CD14-positive monocyte (primary cell): Measurements from ENCODE around the gene RAB11B. TPM values are rescaled to one million over a fixed set of nuclear protein-coding genes. Genes with fewer than 3 reads are reported as not detected.
"Not testable (repeated sequence)": the region's sequence is repeated elsewhere in the genome, so short reads cannot be mapped to it uniquely, and the experiment has no call there.

ENCODE experiments used
- DNase-seq, 3 donors: peaks; one replicate each; pipeline ENCODE4 v3.0.0-alpha.2; 2011 to 2022
- H2AFZ ChIP-seq: 2 replicates; pipeline ENCODE4 v1.6.0; 2012; ENCODE audit warnings: mild to moderate bottlenecking, low read depth, low read length, inconsistent platforms; ENCODE audit not compliant: insufficient read depth, poor library complexity, severe bottlenecking
- H3K27ac ChIP-seq, 2 donors: 1 replicate in 1 of 2; 2 replicates in 1 of 2; pipeline ENCODE4 v1.5.1; 2012 to 2013; ENCODE audit warnings: low read length in 2 of 2, control low read depth in 1 of 2, inconsistent platforms in 1 of 2, low read depth in 1 of 2, mild to moderate bottlenecking in 1 of 2
- H3K27me3 ChIP-seq, 2 donors: one replicate each; pipeline versions ENCODE4 v1.6.0 to v1.6.1; 2011 to 2013; ENCODE audit warnings: low read length in 2 of 2; ENCODE audit not compliant: control insufficient read depth in 2 of 2, insufficient read depth in 2 of 2
- H3K36me3 ChIP-seq, 2 donors: replicated peaks in 1 of 2; 1 replicate in 1 of 2; 2 replicates in 1 of 2; pipeline versions ENCODE4 v1.5.1 to v1.6.1; 2012 to 2013; ENCODE audit warnings: low read length in 2 of 2, control low read depth in 1 of 2, inconsistent platforms in 1 of 2, mild to moderate bottlenecking in 1 of 2; ENCODE audit not compliant: insufficient read depth in 2 of 2, control insufficient read depth in 1 of 2
- H3K4me1 ChIP-seq, 2 donors: 1 replicate in 1 of 2; 2 replicates in 1 of 2; pipeline versions ENCODE4 v1.5.1 to v1.6.1; 2012 to 2013; ENCODE audit warnings: low read length in 2 of 2, control low read depth in 1 of 2, inconsistent platforms in 1 of 2, mild to moderate bottlenecking in 1 of 2, moderate library complexity in 1 of 2; ENCODE audit not compliant: insufficient read depth in 2 of 2, control insufficient read depth in 1 of 2
- H3K4me2 ChIP-seq: replicated peaks from 2 replicates; pipeline ENCODE3; 2012; ENCODE audit warnings: low read length, moderate library complexity, mild to moderate bottlenecking; ENCODE audit not compliant: poor library complexity, severe bottlenecking; ENCODE audit errors: extremely low read depth
- H3K4me3 ChIP-seq, 3 experiments: fragments of 200-600 bp in 1 of 3; sonication (generic) in 1 of 3; replicated peaks in 1 of 3; 1 replicate in 2 of 3; 2 replicates in 1 of 3; pipeline ENCODE4 v1.5.1; 2011 to 2013; ENCODE audit warnings: low read length in 3 of 3, mild to moderate bottlenecking in 3 of 3, control low read depth in 2 of 3, low read depth in 2 of 3, inconsistent platforms in 1 of 3, moderate library complexity in 1 of 3
- H3K79me2 ChIP-seq: 2 replicates; pipeline ENCODE4 v1.6.0; 2012; ENCODE audit warnings: mild to moderate bottlenecking, control low read depth, inconsistent platforms, low read length, moderate library complexity; ENCODE audit not compliant: insufficient read depth
- H3K9ac ChIP-seq: 2 replicates; pipeline ENCODE4 v1.6.0; 2017; ENCODE audit warnings: low read length, mild to moderate bottlenecking; ENCODE audit not compliant: insufficient read depth, poor library complexity, severe bottlenecking
- H3K9me3 ChIP-seq, 2 donors: replicated peaks in 1 of 2; 1 replicate in 1 of 2; 2 replicates in 1 of 2; pipeline versions ENCODE4 v1.5.1 to v1.6.1; 2012 to 2013; ENCODE audit warnings: low read length in 2 of 2, control low read depth in 1 of 2; ENCODE audit not compliant: control insufficient read depth in 1 of 2, insufficient read depth in 1 of 2
- H4K20me1 ChIP-seq: 2 replicates; pipeline ENCODE4 v1.6.0; 2012; ENCODE audit warnings: mild to moderate bottlenecking, low read length, control low read depth, moderate library complexity; ENCODE audit not compliant: insufficient read depth
- H3K27ac Mint-ChIP-seq, 7 donors: one replicate each; pipeline ENCODE4 v1.8.0; 2020; ENCODE audit warnings: mild to moderate bottlenecking in 7 of 7, mixed read lengths in 7 of 7, moderate library complexity in 6 of 7, inconsistent platforms in 2 of 7
- H3K27me3 Mint-ChIP-seq, 3 donors: one replicate each; pipeline ENCODE4 v1.8.0; 2021 to 2022; ENCODE audit warnings: low read depth in 3 of 3, mild to moderate bottlenecking in 3 of 3, mixed read lengths in 3 of 3, moderate library complexity in 3 of 3, inconsistent platforms in 1 of 3
- H3K36me3 Mint-ChIP-seq, 2 donors: one replicate each; pipeline ENCODE4 v1.8.0; 2020; ENCODE audit warnings: mixed read lengths in 2 of 2, inconsistent platforms in 1 of 2, mild to moderate bottlenecking in 1 of 2
- H3K4me1 Mint-ChIP-seq: one replicate; pipeline ENCODE4 v1.8.0; 2020; ENCODE audit warnings: mild to moderate bottlenecking, mixed read lengths
- H3K4me3 Mint-ChIP-seq, 2 donors: one replicate each; pipeline ENCODE4 v1.8.0; 2020; ENCODE audit warnings: mild to moderate bottlenecking in 2 of 2, mixed read lengths in 2 of 2, moderate library complexity in 1 of 2
- H3K9me3 Mint-ChIP-seq, 7 donors: one replicate each; pipeline ENCODE4 v1.8.0; 2020 to 2022; ENCODE audit warnings: mixed read lengths in 7 of 7, mild to moderate bottlenecking in 6 of 7, moderate library complexity in 6 of 7, inconsistent platforms in 2 of 7
- WGBS: methylation state at CpG from one replicate; pipeline ENCODE4 v1.1.5; 2013; ENCODE audit warnings: missing lambda C conversion rate; ENCODE audit not compliant: insufficient coverage; 5-methylcytosine and 5-hydroxymethylcytosine counted together
- intact Hi-C, 2 donors: fragments of 100-400 bp; cut with micrococcal nuclease; formaldehyde crosslinking; loops; one replicate each; pipeline versions ENCODE4 v1.15.0 to v1.15.1; 2023
- polyA plus RNA-seq, 3 donors: library from polyadenylated mRNA; depleted of rRNA in 1 of 3; unstranded in 2 of 3; stranded (reverse) in 1 of 3; fragments of 300-500 nt in 2 of 3; fragments of >200 nt in 1 of 3; fragmentation: Illumina TruSeq in 2 of 3; gene quantifications; 1 replicate in 2 of 3; 2 replicates in 1 of 3; pipeline ENCODE4 v1.2.3, GENCODE V29; 2012 to 2021
- TF ChIP-seq, protein P1 (sequence below): fragments of 200-600 bp; IDR thresholded peaks from one replicate; pipeline ENCODE4 v1.8.0; 2022; ENCODE audit warnings: antibody characterized with exemption, mild to moderate bottlenecking

RAB11B gene
- polyA plus RNA-seq, 3 donors, result 36.5 to 128 (median 45.4) TPM

- intact Hi-C loops, result no loop called here
- Histone ChIP-seq H4K20me1 (no peaks in the 10 kb centered on the region), H3K4me3 (peak overlapping the region in 2 of 3 experiments; percentile 3 to 58), H3K36me3 (peaks cover 25 to 26% of the 10 kb centered on the region in 2 donors), H2AFZ (no peak overlapping the region), H3K79me2 (no peaks in the 10 kb centered on the region), H3K4me2 (peak overlapping the region; percentile 76), H3K27ac (peak overlapping the region; percentile 87 to 93), H3K27me3 (no peaks in the 10 kb centered on the region), H3K9me3 (no peaks in the 10 kb centered on the region), H3K9ac (peak overlapping the region; percentile 67), H3K4me1 (peaks cover 17 to 21% of the 10 kb centered on the region in 2 donors)
- Mint-ChIP-seq H3K27me3 (peaks cover 0 to 6% (median 0%) of the 10 kb centered on the region in 3 donors), H3K4me3 (peak overlapping the region; percentile 69 to 78), H3K4me1 (peaks cover 19% of the 10 kb centered on the region), H3K36me3 (peaks cover 24 to 54% of the 10 kb centered on the region in 2 donors), H3K27ac (peak overlapping the region; percentile 97 to 98 (median 97)), H3K9me3 (peaks cover 0 to 5% (median 0%) of the 10 kb centered on the region in 7 donors)
- TF ChIP-seq, protein P1, sequence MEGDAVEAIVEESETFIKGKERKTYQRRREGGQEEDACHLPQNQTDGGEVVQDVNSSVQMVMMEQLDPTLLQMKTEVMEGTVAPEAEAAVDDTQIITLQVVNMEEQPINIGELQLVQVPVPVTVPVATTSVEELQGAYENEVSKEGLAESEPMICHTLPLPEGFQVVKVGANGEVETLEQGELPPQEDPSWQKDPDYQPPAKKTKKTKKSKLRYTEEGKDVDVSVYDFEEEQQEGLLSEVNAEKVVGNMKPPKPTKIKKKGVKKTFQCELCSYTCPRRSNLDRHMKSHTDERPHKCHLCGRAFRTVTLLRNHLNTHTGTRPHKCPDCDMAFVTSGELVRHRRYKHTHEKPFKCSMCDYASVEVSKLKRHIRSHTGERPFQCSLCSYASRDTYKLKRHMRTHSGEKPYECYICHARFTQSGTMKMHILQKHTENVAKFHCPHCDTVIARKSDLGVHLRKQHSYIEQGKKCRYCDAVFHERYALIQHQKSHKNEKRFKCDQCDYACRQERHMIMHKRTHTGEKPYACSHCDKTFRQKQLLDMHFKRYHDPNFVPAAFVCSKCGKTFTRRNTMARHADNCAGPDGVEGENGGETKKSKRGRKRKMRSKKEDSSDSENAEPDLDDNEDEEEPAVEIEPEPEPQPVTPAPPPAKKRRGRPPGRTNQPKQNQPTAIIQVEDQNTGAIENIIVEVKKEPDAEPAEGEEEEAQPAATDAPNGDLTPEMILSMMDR, result no peak
- 24% methylated on average over 6 of the region's 9 CpGs for WGBS
- peak; percentile 90 to 97 (median 96) for DNase-seq
Measured at GRCh38 chr19:8423817-8424223, 33.7 kb downstream of the RAB11B start.

DNA sequence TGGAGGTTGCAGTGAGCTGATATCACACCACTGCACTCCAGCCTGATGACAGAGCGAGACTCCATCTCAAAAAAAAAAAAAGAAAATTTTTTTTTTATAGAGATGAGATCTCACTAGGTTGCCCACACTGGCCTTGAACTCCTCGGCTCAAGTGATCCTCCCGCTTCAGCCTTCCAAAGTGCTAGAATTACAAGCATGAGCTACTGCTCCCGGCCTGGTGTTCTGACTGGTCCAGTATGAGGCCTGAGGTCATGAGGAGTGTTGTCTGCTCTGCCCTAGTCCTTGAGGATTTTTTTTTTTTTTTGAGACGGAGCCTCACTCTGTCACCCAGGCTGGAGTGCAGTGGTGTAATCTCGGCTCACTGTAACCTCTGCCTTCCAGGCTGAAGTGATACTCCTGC lies 35.2 kb downstream of the RAB11B start:
- H3K27me3 Mint-ChIP-seq, H3K4me2 ChIP-seq, DNase-seq, H3K4me3 Mint-ChIP-seq, H4K20me1 ChIP-seq, H2AFZ ChIP-seq, H3K27me3 ChIP-seq, H3K27ac ChIP-seq, H3K79me2 ChIP-seq, H3K9me3 Mint-ChIP-seq, H3K4me3 ChIP-seq, intact Hi-C loops, H3K9me3 ChIP-seq, H3K9ac ChIP-seq: not testable (repeated sequence)
- 100% methylated on average over 1 of the region's 6 CpGs for WGBS
- H3K4me1 Mint-ChIP-seq, result peaks cover 19% of the 10 kb centered on the region
- Histone ChIP-seq H3K4me1 (peaks cover 17 to 21% of the 10 kb centered on the region in 2 donors), H3K36me3 (peaks cover 25 to 37% of the 10 kb centered on the region in 2 donors)
- H3K27ac Mint-ChIP-seq, result peak overlapping the region in 4 of 7 donors; percentile 32 to 84 (median 52)
- H3K36me3 Mint-ChIP-seq, result peaks cover 27 to 61% of the 10 kb centered on the region in 2 donors
